ENCODE measurements around the gene KRCC1.

Gene KRCC1

GRCh38 chr2:88055371-88056128, at the start of gene KRCC1:
KRCC1 (minus strand) TSS chr2:88055783; CDS start chr2:88028563, 27,220 bp downstream.
- peak; percentile 95 for DNase-seq

- DNase-seq: no peak
Measured at GRCh38 chr2:88100489-88100858, 44.9 kb upstream of the KRCC1 start.

- peak; percentile 21 for DNase-seq
Measured at GRCh38 chr2:88099798-88100488, 44.4 kb upstream of the KRCC1 start.

DNA sequence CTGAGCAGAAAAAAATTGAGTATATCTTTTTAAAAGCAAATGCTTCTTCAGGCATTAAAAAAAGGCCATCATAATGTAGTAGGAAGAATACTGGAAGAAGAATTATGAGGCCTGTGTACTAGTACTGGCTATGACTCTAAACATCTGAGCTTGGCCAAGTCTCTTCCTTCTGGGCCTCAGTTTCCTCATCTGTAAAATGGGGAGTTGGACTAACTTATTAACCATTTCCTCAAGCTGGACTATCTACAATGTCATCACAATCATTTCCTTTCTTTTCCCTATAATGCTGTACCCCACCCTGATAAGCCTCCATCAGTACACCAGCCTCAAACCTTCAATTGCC, 42.9 kb upstream of the KRCC1 start:
- no peak for DNase-seq

DNA sequence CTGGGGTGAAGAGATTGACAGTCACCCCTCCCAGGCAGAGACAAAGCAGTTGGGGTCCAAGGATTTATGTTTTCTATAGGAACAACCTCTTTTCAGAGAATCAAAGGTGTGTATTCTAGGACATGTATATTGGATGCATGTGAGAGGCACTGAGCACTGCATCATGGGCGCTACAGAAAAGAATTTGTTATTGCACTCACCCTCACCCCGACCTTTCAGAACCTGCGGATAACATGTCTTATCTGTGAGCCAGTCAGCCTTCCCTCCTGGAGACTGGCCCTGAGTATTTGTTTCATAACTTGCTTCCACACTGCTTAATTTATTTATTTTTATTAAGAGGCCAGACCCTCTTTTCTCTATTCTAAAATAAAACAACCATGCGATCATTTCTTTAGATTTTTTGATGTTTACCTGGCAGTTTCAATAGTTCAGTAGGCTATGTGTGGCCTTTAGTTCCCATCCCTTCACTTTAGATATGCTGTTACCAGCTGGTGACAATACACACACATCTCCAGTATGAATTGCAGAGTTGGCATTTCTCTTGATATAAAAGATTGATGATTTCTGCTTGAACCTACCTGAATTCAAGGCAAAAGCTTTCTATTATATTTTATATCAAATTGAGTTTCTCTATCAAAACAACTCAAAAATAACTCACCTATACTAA, 42.4 kb upstream of the KRCC1 start:
- DNase-seq: no peak

DNA sequence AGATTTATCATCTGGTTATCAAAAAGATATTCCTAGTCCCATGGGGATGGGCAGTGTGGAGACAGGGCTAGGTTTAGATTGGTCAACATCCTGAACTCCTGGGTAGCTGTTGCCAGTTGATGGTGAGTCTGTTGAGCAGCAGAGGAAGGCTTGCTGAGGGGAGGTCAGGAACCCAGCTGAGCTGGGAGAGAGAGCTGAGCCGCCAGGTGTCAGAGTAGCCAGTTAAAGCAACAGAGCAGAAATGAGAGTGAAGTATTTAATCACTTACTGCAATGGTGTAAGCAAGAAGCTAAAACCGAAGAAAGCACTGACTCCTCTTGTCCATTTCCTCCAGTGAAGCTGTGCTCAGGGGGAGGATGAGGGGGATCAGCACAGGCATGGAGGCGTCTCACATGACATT, 41.6 kb upstream of the KRCC1 start:
- DNase-seq: no peak

DNA sequence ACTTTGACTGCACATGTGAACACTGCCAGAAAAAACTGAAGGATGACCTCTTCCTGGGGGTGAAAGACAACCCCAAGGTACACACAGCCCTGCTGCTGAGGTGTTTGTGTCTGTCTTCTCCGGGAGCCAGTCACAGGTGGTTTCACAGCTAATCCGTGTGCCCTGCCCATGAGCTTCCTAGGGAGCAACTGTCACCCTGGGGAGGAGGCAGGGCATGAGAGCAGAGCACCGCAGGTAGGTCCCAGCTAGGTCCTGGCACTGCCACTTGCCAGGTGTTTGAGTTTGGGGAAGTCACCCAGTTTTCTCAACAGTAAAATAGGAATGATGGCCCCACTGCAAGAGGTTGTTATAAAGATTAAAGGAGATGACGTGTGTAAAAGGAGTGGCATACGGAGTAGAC, 41.1 kb upstream of the KRCC1 start:
- no peak for DNase-seq

- DNase-seq: no peak
Measured at GRCh38 chr2:88095022-88095421, 39.4 kb upstream of the KRCC1 start.

- no peak for DNase-seq
Measured at GRCh38 chr2:88092773-88093172, 37.2 kb upstream of the KRCC1 start.

- DNase-seq: no peak
Measured at GRCh38 chr2:88091943-88092342, 36.4 kb upstream of the KRCC1 start.

- no peak for DNase-seq
Measured at GRCh38 chr2:88090446-88091283, 35.1 kb upstream of the KRCC1 start.

DNA sequence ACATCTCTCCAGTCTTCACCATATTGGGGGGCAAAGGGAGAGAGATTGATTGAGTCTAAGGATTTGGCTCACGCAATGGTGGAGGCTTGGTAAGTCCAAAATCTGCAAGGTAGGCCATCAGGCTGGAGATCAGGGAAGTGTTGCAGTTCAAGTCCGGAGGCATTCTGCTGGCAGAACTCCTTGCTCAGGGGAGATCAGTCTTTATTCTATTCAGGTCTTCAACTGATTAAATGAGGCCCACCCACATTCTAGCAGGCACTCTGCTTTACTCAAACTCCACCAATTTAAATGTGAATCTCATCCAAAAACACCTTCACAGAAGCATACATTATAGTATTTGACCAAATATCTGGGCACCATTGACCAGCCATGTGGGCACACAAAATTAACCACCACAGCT, 33.4 kb upstream of the KRCC1 start:
- DNase-seq: no peak

- DNase-seq: no peak
Measured at GRCh38 chr2:88087763-88088162, 32.2 kb upstream of the KRCC1 start.

GRCh38 chr2:88087073-88087472, 31.5 kb upstream of the KRCC1 start:
- no peak for DNase-seq

DNA sequence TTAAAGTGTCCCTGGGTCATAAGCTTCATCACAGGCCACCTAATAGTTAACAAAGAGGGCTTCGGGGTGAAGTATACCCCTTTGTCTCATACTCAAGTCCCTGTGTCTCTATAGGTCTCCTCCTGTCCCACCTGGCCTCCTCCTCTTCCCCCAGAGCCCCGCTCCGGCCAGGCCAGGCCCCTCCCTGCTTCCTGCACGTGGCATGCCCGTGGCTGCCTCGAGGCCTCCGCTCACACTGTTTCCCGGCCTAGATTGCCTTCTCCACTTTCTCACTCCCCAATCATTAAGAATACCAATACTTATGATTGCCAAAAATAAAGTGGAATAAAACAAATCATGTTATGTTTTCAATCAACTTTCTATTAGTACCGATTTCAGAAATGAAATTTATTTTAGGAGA, 30.8 kb upstream of the KRCC1 start:
- DNase-seq: no peak

GRCh38 chr2:88085602-88086001, 30.0 kb upstream of the KRCC1 start:
- no peak for DNase-seq

DNA sequence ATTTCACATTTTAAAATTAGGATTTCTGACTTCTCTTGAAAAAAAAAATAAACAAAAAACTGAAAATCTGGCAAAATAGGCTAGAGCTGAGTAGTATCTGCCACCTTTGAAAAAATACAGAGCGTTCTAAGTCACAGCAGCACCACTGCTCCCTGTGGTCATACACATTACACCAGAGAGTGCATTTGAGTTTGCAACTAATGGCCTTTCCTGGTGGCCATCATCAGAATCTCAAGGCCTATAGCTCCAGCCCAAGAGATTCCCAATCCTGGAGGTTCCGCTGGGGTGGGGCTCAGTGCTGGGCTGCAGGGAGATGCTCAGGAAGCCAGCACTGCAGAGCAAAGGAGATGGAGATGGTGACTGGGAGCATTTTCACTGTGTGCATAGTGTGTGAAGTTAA, 29.5 kb upstream of the KRCC1 start:
- DNase-seq: no peak

GRCh38 chr2:88082781-88083180, 27.2 kb upstream of the KRCC1 start:
- no peak for DNase-seq

- DNase-seq: no peak
Measured at GRCh38 chr2:88081924-88082608, 26.5 kb upstream of the KRCC1 start.

GRCh38 chr2:88080545-88080944, 25.0 kb upstream of the KRCC1 start:
- no peak for DNase-seq

GRCh38 chr2:88078643-88079172, 23.1 kb upstream of the KRCC1 start:
- DNase-seq: no peak

- no peak for DNase-seq
Measured at GRCh38 chr2:88077080-88077479, 21.5 kb upstream of the KRCC1 start.

All from fibroblast of upper back skin (primary cell).